GM12878 (cell line): ENCODE results near the gene OGFOD2. TPM values are rescaled to one million over a fixed set of nuclear protein-coding genes. Genes with fewer than 3 reads are reported as not detected.
"Not testable (repeated sequence)": the region's sequence is repeated elsewhere in the genome, so short reads cannot be mapped to it uniquely, and the experiment has no call there.

Source experiments
- ATAC-seq: fragments of 200-7000 bp; cut with Tn5 transposase; 3 replicates; pipeline ENCODE4 v1.9.1; 2020; ENCODE audit warnings: mild to moderate bottlenecking, moderate library complexity
- BruUV-seq: library from RNA; stranded (reverse); fragments of 400-500 nt; replicated peaks from 2 replicates; lab custom pipeline; 2021; lab: Mats Ljungman, UMichigan
- CTCF ChIA-PET: fragments of 300-600 bp; sonication (Branson Sonifier 250); formaldehyde crosslinking; extraction: SDS; loops from one replicate; lab custom pipeline; 2021; ENCODE audit warnings: inconsistent platforms; lab: Yijun Ruan, JAX
- POLR2A ChIA-PET: fragments of 350-600 bp; formaldehyde crosslinking; extraction: SDS; loops from one replicate; lab custom pipeline; 2021; ENCODE audit warnings: inconsistent platforms; lab: Charles Lee
- RAD21 ChIA-PET: fragments of 300-600 bp; sonication (Branson Sonifier 250); formaldehyde crosslinking; loops from one replicate; lab custom pipeline; 2023; ENCODE audit warnings: antibody characterized with exemption; ENCODE audit not compliant: unreplicated experiment; lab: Charles Lee
- SMC1A ChIA-PET: fragments of 300-600 bp; sonication (Branson Sonifier 250); formaldehyde crosslinking; loops from one replicate; lab custom pipeline; 2023; ENCODE audit not compliant: unreplicated experiment, uncharacterized antibody; lab: Charles Lee
- DNase-seq: peaks from one replicate; pipeline ENCODE4 v3.0.0-alpha.2; 2011; ENCODE audit warnings: low read depth, low spot score
- FAIRE-seq: peaks from 3 replicates; lab custom pipeline; 2011; peaks lifted over from hg19 to GRCh38; lab: Jason Lieb, UNC
- H2AFZ ChIP-seq: 2 replicates; pipeline ENCODE4 v1.6.0; 2011; ENCODE audit warnings: low read depth, low read length, control low read depth; ENCODE audit not compliant: control insufficient read depth
- H3K27ac ChIP-seq: 2 replicates; pipeline ENCODE4 v1.5.1; 2011; ENCODE audit warnings: control low read depth; ENCODE audit not compliant: control insufficient read depth, insufficient read depth
- H3K27me3 ChIP-seq, 2 experiments: replicated peaks in 1 of 2; 2 replicates each; pipeline versions ENCODE4 v1.6.0 to v1.6.1; 2011; ENCODE audit warnings: low read length in 1 of 2; ENCODE audit not compliant: control insufficient read depth in 2 of 2, insufficient read depth in 2 of 2
- H3K36me3 ChIP-seq, 2 experiments: 2 replicates each; pipeline ENCODE4 v1.5.1; 2011; ENCODE audit warnings: low read length in 1 of 2; ENCODE audit not compliant: control insufficient read depth in 2 of 2, insufficient read depth in 2 of 2
- H3K4me1 ChIP-seq: 2 replicates; pipeline ENCODE4 v1.6.1; 2011; ENCODE audit warnings: mild to moderate bottlenecking, low read length, moderate library complexity, mixed read lengths; ENCODE audit not compliant: control insufficient read depth, insufficient read depth
- H3K4me2 ChIP-seq: 2 replicates; pipeline ENCODE4 v1.6.0; 2011; ENCODE audit warnings: control low read depth; ENCODE audit not compliant: control insufficient read depth, insufficient read depth
- H3K4me3 ChIP-seq: fragments of 200-600 bp; sonication (generic); 2 replicates; pipeline ENCODE4 v1.5.1; 2016
- H3K79me2 ChIP-seq: 2 replicates; pipeline ENCODE4 v1.6.0; 2011; ENCODE audit warnings: low read length; ENCODE audit not compliant: control insufficient read depth, insufficient read depth
- H3K9ac ChIP-seq: 2 replicates; pipeline ENCODE4 v1.8.0; 2011; ENCODE audit warnings: low read length, control low read depth, mixed read lengths; ENCODE audit not compliant: control insufficient read depth, insufficient read depth
- H3K9me3 ChIP-seq: replicated peaks from 3 replicates; pipeline ENCODE4 v1.5.1; 2011; ENCODE audit warnings: mild to moderate bottlenecking, low read length; ENCODE audit not compliant: control insufficient read depth, insufficient read depth
- H4K20me1 ChIP-seq: 2 replicates; pipeline ENCODE4 v1.6.0; 2011; ENCODE audit not compliant: control insufficient read depth, insufficient read depth
- E4F1 ChIP-seq: fragments of 450-650 bp; IDR thresholded peaks from 2 replicates; pipeline ENCODE4 v1.6.1; 2018; ENCODE audit warnings: borderline replicate concordance, mild to moderate bottlenecking; ENCODE audit not compliant: partially characterized antibody
- ELK1 ChIP-seq: IDR thresholded peaks from 2 replicates; pipeline ENCODE4 v1.6.1; 2012; ENCODE audit warnings: low read depth, low read length, improper control_type of control experiment
- WGBS: methylation state at CpG from one replicate; pipeline ENCODE4 v1.1.6; 2016; ENCODE audit warnings: low lambda C conversion rate; ENCODE audit not compliant: insufficient replicate concordance, insufficient coverage; ENCODE audit errors: missing lambda C conversion rate; 5-methylcytosine and 5-hydroxymethylcytosine counted together
- in situ Hi-C: fragments of 300-500 bp; cut with MboI; formaldehyde crosslinking; loops from 9 replicates; pipeline ENCODE4 v1.14.3; 2018; ENCODE audit warnings: mixed read lengths
- intact Hi-C: fragments of 100-400 bp; cut with micrococcal nuclease; formaldehyde crosslinking; loops from one replicate; pipeline ENCODE4 v1.14.2; 2022; ENCODE audit not compliant: unreplicated experiment
- polyA plus RNA-seq, 11 experiments: library from polyadenylated mRNA; depleted of rRNA in 4 of 11; unstranded in 6 of 11; stranded (reverse) in 5 of 11; fragments of >200 nt; fragmentation: Nextera tagmentation in 4 of 11; fragmentation: Illumina TruSeq in 1 of 11; extraction: Ambion mirVana in 4 of 11; extraction: Trizol in 1 of 11; gene quantifications; 1 replicate in 1 of 11; 2 replicates in 10 of 11; pipeline versions ENCODE4 v1.2.1 to v1.2.3, GENCODE V29; 2011 to 2016; ENCODE audit warnings: inconsistent platforms in 2 of 11, missing spikeins in 2 of 11, low read depth in 1 of 11
- total RNA-seq, 4 experiments: library from RNA; depleted of rRNA in 3 of 4; stranded (reverse); fragments of >200 nt in 3 of 4; fragmentation: Illumina TruSeq in 1 of 4; extraction: Trizol in 1 of 4; gene quantifications; 2 replicates each; pipeline versions ENCODE4 v1.2.1 to v1.2.3, GENCODE V29; 2013 to 2021

The OGFOD2 gene
- total and polyA plus RNA-seq, 10 of the 15 experiments (the other 5 are each of a cell fraction or from before 2014, with no cell fraction given), result 0.93 to 29.2 (median 16.3) TPM

GRCh38 chr12:123013185-123014095 lies 38.4 kb downstream of the OGFOD2 start:
- no peak for DNase-seq
- ChIA-PET CTCF (no interaction called here), POLR2A (no interaction called here), RAD21 (no interaction called here), SMC1A (no interaction called here)
- intact Hi-C loops, result no loop called here
- H3K4me2 ChIP-seq, result no peak overlapping the region
- H3K27me3 ChIP-seq, result peaks cover 0 to 3% of the 10 kb centered on the region in 2 experiments; a peak in 3 of 4 replicates
- TF ChIP-seq E4F1 (no peak), ELK1 (no peak)
- BruUV-seq, result no TSS peak
- H3K27ac ChIP-seq, result no peak overlapping the region
- no peak overlapping the region for H2AFZ ChIP-seq
- 56% methylated on average over 19 of the region's 19 CpGs for WGBS
- H3K9me3 ChIP-seq, result no peaks in the 10 kb centered on the region
- no peak overlapping the region for H3K9ac ChIP-seq
- H3K79me2 ChIP-seq, result no peaks in the 10 kb centered on the region
- no peaks in the 10 kb centered on the region for H3K4me1 ChIP-seq
- in situ Hi-C loops, result no loop called here
- FAIRE-seq, result no peak
- H4K20me1 ChIP-seq, result no peaks in the 10 kb centered on the region
- no peak overlapping the region for H3K4me3 ChIP-seq
- H3K36me3 ChIP-seq, result no peaks in the 10 kb centered on the region
- ATAC-seq, result no peak

- H3K4me2 ChIP-seq, H3K4me1 ChIP-seq, H3K4me3 ChIP-seq, SMC1A ChIA-PET, POLR2A ChIA-PET, DNase-seq, H3K27me3 ChIP-seq, BruUV-seq, H4K20me1 ChIP-seq, RAD21 ChIA-PET, H3K79me2 ChIP-seq, H3K9me3 ChIP-seq, in situ Hi-C loops, H2AFZ ChIP-seq, FAIRE-seq, ATAC-seq, CTCF ChIA-PET, H3K27ac ChIP-seq, H3K36me3 ChIP-seq, intact Hi-C loops, H3K9ac ChIP-seq: not testable (repeated sequence)
- 54% methylated on average over 4 of the region's 4 CpGs for WGBS
These were observed 39.4 kb downstream of the OGFOD2 start for GRCh38 chr12:123014473-123014872.
